Measurements from ENCODE around the gene TSC2.

- TF ChIP-seq, protein P1, sequence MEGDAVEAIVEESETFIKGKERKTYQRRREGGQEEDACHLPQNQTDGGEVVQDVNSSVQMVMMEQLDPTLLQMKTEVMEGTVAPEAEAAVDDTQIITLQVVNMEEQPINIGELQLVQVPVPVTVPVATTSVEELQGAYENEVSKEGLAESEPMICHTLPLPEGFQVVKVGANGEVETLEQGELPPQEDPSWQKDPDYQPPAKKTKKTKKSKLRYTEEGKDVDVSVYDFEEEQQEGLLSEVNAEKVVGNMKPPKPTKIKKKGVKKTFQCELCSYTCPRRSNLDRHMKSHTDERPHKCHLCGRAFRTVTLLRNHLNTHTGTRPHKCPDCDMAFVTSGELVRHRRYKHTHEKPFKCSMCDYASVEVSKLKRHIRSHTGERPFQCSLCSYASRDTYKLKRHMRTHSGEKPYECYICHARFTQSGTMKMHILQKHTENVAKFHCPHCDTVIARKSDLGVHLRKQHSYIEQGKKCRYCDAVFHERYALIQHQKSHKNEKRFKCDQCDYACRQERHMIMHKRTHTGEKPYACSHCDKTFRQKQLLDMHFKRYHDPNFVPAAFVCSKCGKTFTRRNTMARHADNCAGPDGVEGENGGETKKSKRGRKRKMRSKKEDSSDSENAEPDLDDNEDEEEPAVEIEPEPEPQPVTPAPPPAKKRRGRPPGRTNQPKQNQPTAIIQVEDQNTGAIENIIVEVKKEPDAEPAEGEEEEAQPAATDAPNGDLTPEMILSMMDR (conservative IDR thresholded peaks at IDR 0.05) = no peak
- TF ChIP-seq ZFX (IDR thresholded peaks at IDR 0.05) = no peak
These were observed 43.2 kb downstream of the TSC2 start for GRCh38 chr16:2090777-2091546.
